ENCODE results near the gene VAMP2. TPM values are rescaled to one million over a fixed set of nuclear protein-coding genes. Genes with fewer than 3 reads are reported as not detected.

Gene VAMP2
- total RNA-seq, 4 donors from 2014 or later = 20.9 to 49.4 (median 30.1) TPM

DNA sequence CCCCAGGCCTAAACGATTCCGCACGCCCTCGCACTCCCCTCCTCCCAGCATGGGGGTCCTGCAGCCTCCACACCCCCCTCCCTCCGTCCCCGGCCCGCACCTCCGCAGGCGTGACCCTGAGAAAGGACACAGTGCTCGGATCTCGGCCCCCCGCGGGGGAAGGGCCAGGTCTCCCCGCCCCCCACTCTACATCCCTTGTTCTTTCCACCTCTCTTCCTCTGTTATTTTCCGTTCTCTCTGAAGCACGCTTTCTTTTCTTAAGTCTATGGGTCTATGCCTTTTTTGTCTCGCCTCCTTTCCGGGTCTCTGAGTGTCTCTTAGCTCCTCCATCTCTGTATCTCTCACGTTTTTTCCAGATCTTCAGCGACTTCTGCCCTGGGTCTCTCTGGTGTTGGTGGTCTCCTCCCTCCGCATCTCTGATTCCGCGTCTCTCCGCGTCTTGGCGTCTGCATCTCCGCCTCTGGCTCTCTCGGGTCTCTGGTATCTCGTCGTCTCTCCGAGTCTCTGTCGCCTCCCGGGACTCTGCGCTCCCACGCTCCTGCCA is 36.7 kb downstream of the VAMP2 start:
- no peaks in the 10 kb centered on the region for H3K9me3 ChIP-seq
- in situ Hi-C loops (cut with MboI; ENCODE audit: low pct_ligation_motif_present in 1 of 4, low pct_unique_long_range_greater_than_20kb in 1 of 4, low sequenced_read_pairs in 3 of 4) (loop anchor here in 1 of 4 donors (25.0 kb wide), 1 partner anchor 889 kb away; the partner anchor contains the start of genes DVL2, GABARAP and PHF23), intact Hi-C loops (cut with DNase I; ENCODE audit: low total_unique reads) (loop anchor here (10.0 kb wide), 1 partner anchor 59 kb away; no protein-coding TSS in a partner anchor)
- H3K27ac ChIP-seq = peak overlapping the region; percentile 58 to 72 (median 64)
- H3K36me3 ChIP-seq = no peaks in the 10 kb centered on the region
- 1% methylated on average over 15 to 35 of the region's 35 CpGs for WGBS, 2 donors (ENCODE audit: low coverage in 1 of 2)
- no peak for TF ChIP-seq POLR2AphosphoS5 (IDR thresholded peaks at IDR 0.05)
- TF ChIP-seq POLR2A (IDR thresholded peaks at IDR 0.05) = no peak
- TF ChIP-seq EP300 (IDR thresholded peaks at IDR 0.05; ENCODE audit: low read depth) = no peak
- TF ChIP-seq, protein P1, sequence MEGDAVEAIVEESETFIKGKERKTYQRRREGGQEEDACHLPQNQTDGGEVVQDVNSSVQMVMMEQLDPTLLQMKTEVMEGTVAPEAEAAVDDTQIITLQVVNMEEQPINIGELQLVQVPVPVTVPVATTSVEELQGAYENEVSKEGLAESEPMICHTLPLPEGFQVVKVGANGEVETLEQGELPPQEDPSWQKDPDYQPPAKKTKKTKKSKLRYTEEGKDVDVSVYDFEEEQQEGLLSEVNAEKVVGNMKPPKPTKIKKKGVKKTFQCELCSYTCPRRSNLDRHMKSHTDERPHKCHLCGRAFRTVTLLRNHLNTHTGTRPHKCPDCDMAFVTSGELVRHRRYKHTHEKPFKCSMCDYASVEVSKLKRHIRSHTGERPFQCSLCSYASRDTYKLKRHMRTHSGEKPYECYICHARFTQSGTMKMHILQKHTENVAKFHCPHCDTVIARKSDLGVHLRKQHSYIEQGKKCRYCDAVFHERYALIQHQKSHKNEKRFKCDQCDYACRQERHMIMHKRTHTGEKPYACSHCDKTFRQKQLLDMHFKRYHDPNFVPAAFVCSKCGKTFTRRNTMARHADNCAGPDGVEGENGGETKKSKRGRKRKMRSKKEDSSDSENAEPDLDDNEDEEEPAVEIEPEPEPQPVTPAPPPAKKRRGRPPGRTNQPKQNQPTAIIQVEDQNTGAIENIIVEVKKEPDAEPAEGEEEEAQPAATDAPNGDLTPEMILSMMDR (IDR thresholded peaks at IDR 0.05) = no peak
- H3K4me3 ChIP-seq = peak overlapping the region; percentile 43 to 74 (median 52)
- DNase-seq = no peak
- H3K4me1 ChIP-seq = peaks cover 45 to 63% (median 56%) of the 10 kb centered on the region in 4 donors
- H3K27me3 ChIP-seq = peaks cover 82% of the 10 kb centered on the region

DNA sequence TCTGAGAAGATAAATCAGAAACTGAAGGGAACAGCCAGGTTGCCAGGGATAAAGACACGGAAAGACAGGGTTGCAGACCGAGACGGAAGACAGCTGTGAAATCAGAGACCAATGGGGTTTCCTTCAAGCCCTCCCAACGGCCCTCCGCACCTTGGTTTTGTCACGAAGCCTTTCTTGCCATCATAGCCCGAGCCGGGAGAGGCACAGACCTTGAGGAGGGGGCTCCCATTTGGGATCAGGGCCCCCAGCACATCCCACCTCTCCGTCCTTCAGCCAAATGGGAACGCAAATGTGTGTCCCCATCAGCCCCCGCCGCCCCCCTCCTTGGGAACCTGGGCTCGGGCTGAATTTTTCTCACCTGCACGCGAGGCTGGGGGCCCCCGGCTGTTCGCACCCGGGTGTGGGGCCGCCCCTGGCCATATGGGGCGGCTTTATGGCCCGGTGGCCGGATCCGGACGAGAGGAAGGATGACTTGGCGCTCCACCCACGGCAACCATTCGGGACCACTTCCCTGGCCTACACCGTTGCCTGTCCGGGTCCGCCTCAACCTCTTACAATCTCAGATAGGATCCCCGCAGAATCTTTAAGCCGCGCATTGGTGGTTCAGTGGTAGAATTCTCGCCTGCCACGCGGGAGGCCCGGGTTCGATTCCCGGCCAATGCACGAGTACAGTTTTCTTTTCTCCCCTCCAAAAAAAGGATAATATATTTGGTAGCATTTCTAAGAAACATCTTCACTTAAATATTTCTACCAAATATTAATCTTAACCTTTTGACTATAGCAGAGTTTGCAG is 37.4 kb downstream of the VAMP2 start:
- in situ Hi-C loops (cut with MboI; ENCODE audit: low pct_ligation_motif_present in 1 of 4, low pct_unique_long_range_greater_than_20kb in 1 of 4, low sequenced_read_pairs in 3 of 4) = loop anchor here in 1 of 4 donors (25.0 kb wide), 1 partner anchor 888 kb away; the partner anchor contains the start of genes DVL2, GABARAP and PHF23
- intact Hi-C loops (cut with DNase I; ENCODE audit: low total_unique reads) = loop anchor here (10.0 kb wide), 1 partner anchor 59 kb away; no protein-coding TSS in a partner anchor
- Histone ChIP-seq H3K27me3 (peaks cover 82% of the 10 kb centered on the region), H3K4me3 (peak overlapping the region; percentile 43 to 74 (median 52)), H3K36me3 (no peaks in the 10 kb centered on the region), H3K4me1 (peaks cover 46 to 69% (median 63%) of the 10 kb centered on the region in 4 donors), H3K9me3 (no peaks in the 10 kb centered on the region), H3K27ac (peak overlapping the region; percentile 58 to 72 (median 64))
- 1 to 4% methylated on average over 4 to 36 of the region's 40 CpGs for WGBS, 2 donors (ENCODE audit: low coverage in 1 of 2)
- DNase-seq = peak; percentile 88
- TF ChIP-seq EP300 (IDR thresholded peaks at IDR 0.05; ENCODE audit: low read depth) = no peak
- TF ChIP-seq, protein P1 (IDR thresholded peaks at IDR 0.05) = no peak
- no peak for TF ChIP-seq POLR2A (IDR thresholded peaks at IDR 0.05)
- no peak for TF ChIP-seq POLR2AphosphoS5 (IDR thresholded peaks at IDR 0.05)

DNA sequence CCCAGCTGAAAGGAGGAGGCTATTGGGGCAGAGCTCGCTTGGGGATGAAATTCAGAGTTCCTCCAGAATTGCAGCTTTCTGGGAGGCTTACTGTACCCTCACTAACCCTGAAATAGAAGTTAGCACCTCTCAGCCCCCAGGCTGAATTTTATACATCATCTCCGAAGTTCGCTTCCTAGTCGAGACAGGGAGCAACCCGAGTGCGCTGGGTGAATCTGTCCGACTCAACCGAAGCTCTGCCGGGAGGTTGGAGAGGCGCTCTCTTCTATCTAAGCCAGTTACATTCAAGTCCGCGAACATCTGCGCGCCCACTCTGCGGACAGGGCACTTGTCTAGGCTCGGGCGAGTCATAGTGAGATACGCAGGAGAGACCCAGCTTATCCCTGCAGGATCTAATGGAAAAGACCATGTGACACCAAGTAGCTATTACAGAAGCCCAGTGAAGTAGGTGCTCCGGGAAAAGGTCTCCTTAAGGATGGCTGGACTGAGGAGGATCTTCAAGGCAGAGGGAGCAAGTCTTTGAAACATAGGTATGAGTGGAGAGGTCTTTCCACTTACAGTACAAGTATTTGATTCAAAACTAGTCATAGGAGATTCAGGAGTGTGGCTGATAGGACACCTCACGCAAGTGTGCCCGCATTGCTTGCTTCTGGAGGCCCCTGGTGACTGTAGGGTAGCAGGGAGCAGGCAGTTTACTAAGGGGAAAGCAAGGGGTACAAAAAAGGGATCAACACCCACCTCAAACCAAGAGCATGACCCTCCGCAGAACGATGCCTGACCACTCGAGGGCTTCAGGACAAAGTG is 38.2 kb downstream of the VAMP2 start:
- no peaks in the 10 kb centered on the region for H3K36me3 ChIP-seq
- peaks cover 75% of the 10 kb centered on the region for H3K27me3 ChIP-seq
- no peaks in the 10 kb centered on the region for H3K9me3 ChIP-seq
- intact Hi-C loops (cut with DNase I; ENCODE audit: low total_unique reads) = loop anchor here (10.0 kb wide), 1 partner anchor 60 kb away; no protein-coding TSS in a partner anchor
- no peak overlapping the region for H3K27ac ChIP-seq
- H3K4me1 ChIP-seq = peaks cover 46 to 75% (median 65%) of the 10 kb centered on the region in 4 donors
- H3K4me3 ChIP-seq = peak overlapping the region in 2 of 4 donors; percentile 44 to 74
- DNase-seq = no peak
- TF ChIP-seq POLR2A (IDR thresholded peaks at IDR 0.05) = no peak
- no peak for TF ChIP-seq POLR2AphosphoS5 (IDR thresholded peaks at IDR 0.05)
- TF ChIP-seq, protein P1 (IDR thresholded peaks at IDR 0.05) = no peak
- TF ChIP-seq EP300 (IDR thresholded peaks at IDR 0.05; ENCODE audit: low read depth) = no peak
- in situ Hi-C loops (cut with MboI; ENCODE audit: low pct_ligation_motif_present in 1 of 4, low pct_unique_long_range_greater_than_20kb in 1 of 4, low sequenced_read_pairs in 3 of 4) = loop anchor here in 1 of 4 donors (25.0 kb wide), 1 partner anchor 887 kb away; the partner anchor contains the start of genes DVL2, GABARAP and PHF23
- WGBS, 2 donors (ENCODE audit: low coverage in 1 of 2) = 2 to 4% methylated on average over 11 to 24 of the region's 24 CpGs

All from transverse colon (tissue), 4 donors.